Stimulated activated CD4-positive, alpha-beta T cell treated with anti-CD3 and anti-CD28 coated beads, Interleukin-12 subunit alpha, Interleukin-12 subunit beta, amount 100 ng/mL, for 24 hours (primary cell): ENCODE results near the gene NRM.
"Not testable (repeated sequence)": the region's sequence is repeated elsewhere in the genome, so short reads cannot be mapped to it uniquely, and the experiment has no call there.

ENCODE experiments used
- DNase-seq, 2 experiments: peaks; one replicate each; pipeline ENCODE4 v3.0.0-alpha.2; 2020; ENCODE audit warnings: low read depth in 2 of 2

Gene NRM

GRCh38 chr6:30666300-30666699 is 24.5 kb downstream of the NRM start:
- not testable (repeated sequence) for DNase-seq

- DNase-seq, result no peak
These were observed 25.6 kb downstream of the NRM start for GRCh38 chr6:30664994-30665767.

- DNase-seq, result not testable (repeated sequence)
These were observed 32.9 kb downstream of the NRM start for GRCh38 chr6:30657922-30658321.

GRCh38 chr6:30657454-30657853 is 33.3 kb downstream of the NRM start:
- DNase-seq, result no peak

- DNase-seq, result no peak
These were observed 34.3 kb downstream of the NRM start for GRCh38 chr6:30656513-30656912.

GRCh38 chr6:30655743-30656094 is 35.1 kb downstream of the NRM start:
- no peak for DNase-seq

- no peak for DNase-seq
These were observed 35.7 kb downstream of the NRM start for GRCh38 chr6:30654798-30655742.

GRCh38 chr6:30651143-30651542 is 39.6 kb downstream of the NRM start:
- DNase-seq, result no peak

- DNase-seq, result peak; percentile 66 to 69
These were observed 43.3 kb downstream of the NRM start for GRCh38 chr6:30647242-30648116.

- peak; percentile 74 to 87 for DNase-seq
These were observed 44.1 kb downstream of the NRM start, which contains the start of gene C6orf136 for GRCh38 chr6:30646450-30647241. TSS of gene C6orf136 (plus strand) at chr6:30647133. CDS start at chr6:30647232, 99 bp downstream.

GRCh38 chr6:30645989-30646388 is 44.8 kb downstream of the NRM start:
- no peak for DNase-seq

- no peak for DNase-seq
These were observed 46.0 kb downstream of the NRM start for GRCh38 chr6:30644769-30645168.

GRCh38 chr6:30643656-30644055 is 47.1 kb downstream of the NRM start:
- no peak for DNase-seq

- DNase-seq, result no peak
These were observed 49.7 kb downstream of the NRM start for GRCh38 chr6:30641048-30641447.

GRCh38 chr6:30640481-30640880 is 50.3 kb downstream of the NRM start:
- DNase-seq, result no peak
